Measurements from ENCODE around the gene KITLG. TPM values are rescaled to one million over a fixed set of nuclear protein-coding genes. Genes with fewer than 3 reads are reported as not detected.

The KITLG gene
- total and polyA plus RNA-seq, 8 donors = 1.5 to 14.3 (median 5.1) TPM

DNA sequence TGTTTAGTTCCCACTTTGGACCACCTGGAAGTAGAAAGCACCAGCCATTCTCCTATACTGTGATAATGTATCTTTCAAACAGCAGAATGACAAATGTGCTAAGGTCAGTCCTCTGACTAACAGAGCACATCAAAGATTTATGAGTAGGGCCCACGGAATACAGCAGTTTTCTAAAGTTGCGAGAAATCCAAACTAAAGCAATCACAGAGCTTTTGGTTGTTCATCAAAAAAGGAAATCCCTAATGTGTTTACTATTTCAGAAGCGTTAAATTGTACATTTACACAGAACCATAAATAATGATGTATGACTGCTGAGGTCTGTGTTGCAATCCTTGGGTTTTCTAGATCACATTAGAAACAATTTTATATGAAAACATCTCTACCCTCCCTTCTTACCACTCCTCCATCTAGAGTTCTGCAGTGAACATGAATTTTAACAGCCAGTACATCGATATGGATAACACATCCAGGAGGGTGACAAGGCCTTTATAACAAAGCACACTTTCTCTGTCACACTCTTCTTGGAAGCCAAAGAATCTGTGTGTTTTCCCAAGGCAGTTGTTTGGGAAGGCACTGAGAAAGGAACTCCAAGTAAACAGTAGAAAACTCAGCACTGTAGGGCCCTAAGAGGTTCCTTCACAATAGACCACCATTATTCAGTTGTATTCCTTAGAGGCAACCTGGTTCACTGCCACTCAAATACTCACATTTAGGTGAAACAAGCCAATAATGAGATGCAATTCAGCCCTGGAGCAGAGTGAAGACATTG is 7.3 kb downstream of the KITLG start:
- 56 to 63% methylated on average over 4 of the region's 4 CpGs for WGBS, 2 donors
- Histone ChIP-seq H3K36me3 (no peaks in the 10 kb centered on the region), H3K4me3 (no peak overlapping the region), H3K27ac (no peak overlapping the region), H3K9me3 (no peaks in the 10 kb centered on the region), H3K4me1 (peaks cover 9 to 24% (median 11%) of the 10 kb centered on the region in 3 donors), H3K27me3 (no peaks in the 10 kb centered on the region)
- DNase-seq (no peak), FAIRE-seq (no peak), ATAC-seq (no peak)
- TF ChIP-seq, protein P1, sequence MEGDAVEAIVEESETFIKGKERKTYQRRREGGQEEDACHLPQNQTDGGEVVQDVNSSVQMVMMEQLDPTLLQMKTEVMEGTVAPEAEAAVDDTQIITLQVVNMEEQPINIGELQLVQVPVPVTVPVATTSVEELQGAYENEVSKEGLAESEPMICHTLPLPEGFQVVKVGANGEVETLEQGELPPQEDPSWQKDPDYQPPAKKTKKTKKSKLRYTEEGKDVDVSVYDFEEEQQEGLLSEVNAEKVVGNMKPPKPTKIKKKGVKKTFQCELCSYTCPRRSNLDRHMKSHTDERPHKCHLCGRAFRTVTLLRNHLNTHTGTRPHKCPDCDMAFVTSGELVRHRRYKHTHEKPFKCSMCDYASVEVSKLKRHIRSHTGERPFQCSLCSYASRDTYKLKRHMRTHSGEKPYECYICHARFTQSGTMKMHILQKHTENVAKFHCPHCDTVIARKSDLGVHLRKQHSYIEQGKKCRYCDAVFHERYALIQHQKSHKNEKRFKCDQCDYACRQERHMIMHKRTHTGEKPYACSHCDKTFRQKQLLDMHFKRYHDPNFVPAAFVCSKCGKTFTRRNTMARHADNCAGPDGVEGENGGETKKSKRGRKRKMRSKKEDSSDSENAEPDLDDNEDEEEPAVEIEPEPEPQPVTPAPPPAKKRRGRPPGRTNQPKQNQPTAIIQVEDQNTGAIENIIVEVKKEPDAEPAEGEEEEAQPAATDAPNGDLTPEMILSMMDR (IDR thresholded peaks at IDR 0.05) = no peak
- intact Hi-C loops (cut with DNase I) = no loop called here

DNA sequence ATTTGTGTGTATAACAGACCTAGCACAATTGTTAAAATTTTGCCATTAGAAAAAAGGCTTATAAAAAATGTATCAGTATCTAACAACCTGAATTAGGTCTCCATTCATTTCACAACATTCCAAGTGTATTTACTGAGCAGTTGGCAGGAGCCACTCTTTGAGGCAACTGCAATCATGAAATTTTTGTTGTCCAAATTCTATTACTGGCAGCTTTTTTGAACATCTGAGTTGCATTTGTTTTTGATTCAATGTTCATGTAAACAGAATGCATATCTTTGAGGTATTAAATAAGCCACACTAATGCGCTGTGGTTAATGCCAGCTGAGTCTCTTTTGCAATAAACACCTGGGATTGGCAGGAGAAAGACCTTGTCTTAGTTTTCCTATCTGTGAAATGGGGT is 8.7 kb downstream of the KITLG start:
- intact Hi-C loops (cut with DNase I) = no loop called here
- Histone ChIP-seq H3K4me3 (no peak overlapping the region), H3K36me3 (no peaks in the 10 kb centered on the region), H3K27ac (no peak overlapping the region), H3K4me1 (peaks cover 0 to 21% (median 14%) of the 10 kb centered on the region in 3 donors), H3K27me3 (no peaks in the 10 kb centered on the region), H3K9me3 (no peaks in the 10 kb centered on the region)
- DNase-seq (no peak), FAIRE-seq (no peak), ATAC-seq (no peak)
- 85 to 97% methylated on average over 1 of the region's 1 CpG for WGBS, 2 donors
- TF ChIP-seq, protein P1 (IDR thresholded peaks at IDR 0.05) = no peak

DNA sequence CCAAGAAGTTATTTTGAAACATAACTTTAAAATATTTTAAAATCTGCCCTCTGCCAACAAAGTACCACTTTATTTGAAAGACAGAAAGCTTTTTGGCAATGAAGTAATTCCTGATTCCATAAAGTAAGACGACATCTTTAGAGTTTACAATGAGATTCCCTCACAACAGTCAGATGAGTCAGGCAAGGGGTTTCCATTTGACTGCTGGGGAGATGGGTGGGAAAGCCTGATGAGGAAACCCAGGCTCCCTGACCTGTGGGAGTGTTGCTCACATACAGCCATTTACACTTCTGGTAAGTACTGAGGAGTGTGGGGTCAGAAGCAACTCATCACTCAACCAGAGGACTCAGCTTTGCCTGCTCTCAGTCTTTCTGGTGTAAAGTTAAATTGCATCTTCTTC is 10.2 kb downstream of the KITLG start:
- Histone ChIP-seq H3K36me3 (no peaks in the 10 kb centered on the region), H3K27me3 (no peaks in the 10 kb centered on the region), H3K27ac (no peak overlapping the region), H3K4me3 (no peak overlapping the region), H3K9me3 (no peaks in the 10 kb centered on the region), H3K4me1 (peaks cover 0 to 21% (median 14%) of the 10 kb centered on the region in 3 donors)
- intact Hi-C loops (cut with DNase I) = no loop called here
- TF ChIP-seq, protein P1 (IDR thresholded peaks at IDR 0.05) = no peak
- FAIRE-seq = no peak
- ATAC-seq = peak in 1 of 4 donors; percentile 27
- no peak for DNase-seq
- WGBS, 2 donors = 60 to 88% methylated on average over 1 of the region's 1 CpG

DNA sequence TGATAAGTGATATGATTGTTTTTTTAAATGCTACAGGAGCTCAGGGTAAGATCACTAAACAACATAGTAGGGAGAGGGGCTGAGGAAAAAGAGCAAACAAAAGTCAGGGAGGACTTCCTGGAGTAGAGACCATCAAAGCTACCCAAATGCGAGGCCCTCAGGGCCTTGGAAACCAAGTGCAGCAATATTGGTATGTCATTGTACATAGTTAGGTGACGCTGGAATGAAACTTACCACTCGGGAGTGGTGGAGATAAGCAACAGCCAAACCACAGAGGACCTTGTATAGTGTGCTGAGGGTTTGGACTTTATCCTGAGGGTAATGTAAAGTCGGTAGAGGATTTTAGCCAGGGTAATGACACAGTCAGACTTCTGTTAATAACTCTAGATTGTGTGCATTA is 13.8 kb downstream of the KITLG start:
- no peaks in the 10 kb centered on the region for H3K27me3 ChIP-seq
- peaks cover 0 to 12% (median 9%) of the 10 kb centered on the region in 3 donors for H3K4me1 ChIP-seq
- intact Hi-C loops (cut with DNase I) = no loop called here
- ATAC-seq = peak in 3 of 4 donors; percentile 63 to 71 (median 69)
- FAIRE-seq = no peak
- TF ChIP-seq, protein P1 (IDR thresholded peaks at IDR 0.05) = no peak
- H3K36me3 ChIP-seq = no peaks in the 10 kb centered on the region
- H3K27ac ChIP-seq = no peak overlapping the region
- WGBS, 2 donors = 33 to 35% methylated on average over 4 of the region's 4 CpGs
- no peaks in the 10 kb centered on the region for H3K9me3 ChIP-seq
- no peak overlapping the region for H3K4me3 ChIP-seq
- DNase-seq = no peak

Measured in pancreas (tissue), 10 donors.